Measurements from ENCODE around the gene SPPL2B. TPM values are rescaled to one million over a fixed set of nuclear protein-coding genes. Genes with fewer than 3 reads are reported as not detected.

Gene SPPL2B
- total RNA-seq, 1 experiment from 2014 or later = 73.7 TPM

DNA sequence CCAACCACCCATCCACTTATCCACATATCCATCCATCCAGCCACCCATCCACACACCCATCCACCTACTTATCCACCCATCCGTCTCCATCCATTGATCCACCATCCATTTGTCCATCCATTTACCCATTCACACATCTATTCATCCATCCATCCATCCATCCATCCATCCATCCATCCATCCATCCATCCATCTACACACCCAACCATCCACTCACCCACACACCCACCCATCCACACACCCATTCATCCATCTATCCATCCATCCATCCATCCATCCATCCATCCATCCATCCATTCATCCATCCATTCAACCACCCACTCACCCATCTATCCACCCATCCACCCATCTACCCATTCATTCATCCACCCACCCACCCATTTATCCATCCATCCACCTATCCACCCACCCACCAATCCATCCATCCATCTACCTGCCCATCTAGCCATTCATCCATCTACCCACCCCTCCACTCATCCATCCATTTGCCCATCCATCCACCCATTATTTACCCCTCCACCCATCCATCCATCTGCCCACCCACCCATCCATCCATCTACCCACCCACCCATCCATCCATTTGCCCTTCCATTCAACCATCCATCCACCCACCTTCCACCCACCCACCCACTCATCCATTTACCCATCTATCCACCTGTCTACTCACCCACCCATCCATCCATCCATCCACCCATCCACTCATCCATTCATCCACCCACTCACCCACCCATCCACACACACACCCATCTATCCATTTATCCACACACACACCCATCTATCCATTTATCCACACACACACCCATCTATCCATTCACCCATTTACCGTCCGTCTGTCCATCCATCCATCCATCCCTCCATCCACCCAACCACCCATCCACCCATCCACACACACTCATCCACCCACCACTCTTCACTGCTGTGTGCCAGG is 29.1 kb downstream of the SPPL2B start:
- no peak overlapping the region for H2AK5ac ChIP-seq (ENCODE audit: insufficient read length, low read length)
- no peaks in the 10 kb centered on the region for H3K23me2 ChIP-seq (ENCODE audit: insufficient read length, low read depth, low read length, poor library complexity, severe bottlenecking)
- no peak overlapping the region for H4K5ac ChIP-seq (ENCODE audit: insufficient read length, low read depth, low read length)

More for the DNA sequence above, 29.1 kb downstream of the SPPL2B start:
- no peak overlapping the region for H3K56ac ChIP-seq (ENCODE audit: insufficient read length, low read depth, low read length)
- no peaks in the 10 kb centered on the region for H3K79me1 ChIP-seq (ENCODE audit: insufficient read depth, low read depth, low read length, poor library complexity, severe bottlenecking)
- no peak overlapping the region for H3K27ac Mint-ChIP-seq
- H3K4ac ChIP-seq (ENCODE audit: low read depth, low read length) = no peak overlapping the region
- no peak overlapping the region for H3K9ac ChIP-seq (ENCODE audit: extremely low read depth, insufficient read length, low read length)
- TF ChIP-seq, protein P1, sequence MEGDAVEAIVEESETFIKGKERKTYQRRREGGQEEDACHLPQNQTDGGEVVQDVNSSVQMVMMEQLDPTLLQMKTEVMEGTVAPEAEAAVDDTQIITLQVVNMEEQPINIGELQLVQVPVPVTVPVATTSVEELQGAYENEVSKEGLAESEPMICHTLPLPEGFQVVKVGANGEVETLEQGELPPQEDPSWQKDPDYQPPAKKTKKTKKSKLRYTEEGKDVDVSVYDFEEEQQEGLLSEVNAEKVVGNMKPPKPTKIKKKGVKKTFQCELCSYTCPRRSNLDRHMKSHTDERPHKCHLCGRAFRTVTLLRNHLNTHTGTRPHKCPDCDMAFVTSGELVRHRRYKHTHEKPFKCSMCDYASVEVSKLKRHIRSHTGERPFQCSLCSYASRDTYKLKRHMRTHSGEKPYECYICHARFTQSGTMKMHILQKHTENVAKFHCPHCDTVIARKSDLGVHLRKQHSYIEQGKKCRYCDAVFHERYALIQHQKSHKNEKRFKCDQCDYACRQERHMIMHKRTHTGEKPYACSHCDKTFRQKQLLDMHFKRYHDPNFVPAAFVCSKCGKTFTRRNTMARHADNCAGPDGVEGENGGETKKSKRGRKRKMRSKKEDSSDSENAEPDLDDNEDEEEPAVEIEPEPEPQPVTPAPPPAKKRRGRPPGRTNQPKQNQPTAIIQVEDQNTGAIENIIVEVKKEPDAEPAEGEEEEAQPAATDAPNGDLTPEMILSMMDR (conservative IDR thresholded peaks at IDR 0.05) = no peak
- no peak overlapping the region for H3K23ac ChIP-seq (ENCODE audit: insufficient read length, low read depth, low read length)
- H2BK15ac ChIP-seq (ENCODE audit: low read depth, low read length) = no peak overlapping the region
- no peak overlapping the region for H3K27ac ChIP-seq (ENCODE audit: insufficient read length, low read depth, low read length)
- H4K20me1 ChIP-seq (ENCODE audit: control insufficient read depth, insufficient read depth, insufficient read length) = no peaks in the 10 kb centered on the region
- H2BK5ac ChIP-seq (ENCODE audit: insufficient read length, low read length) = no peak overlapping the region
- H2BK20ac ChIP-seq (ENCODE audit: low read depth, low read length, poor library complexity, severe bottlenecking) = no peak overlapping the region
- no peak overlapping the region for H2BK120ac ChIP-seq (ENCODE audit: low read depth, low read length, poor library complexity, severe bottlenecking)
- no peaks in the 10 kb centered on the region for H3K79me2 ChIP-seq (ENCODE audit: insufficient read depth, low read length)
- no peak overlapping the region for H4K91ac ChIP-seq (ENCODE audit: insufficient read length, low read depth, low read length)
- H3K27me3 ChIP-seq (ENCODE audit: insufficient read depth, low read length) = no peaks in the 10 kb centered on the region; the same call in 1 of the 2 replicates
- no peak overlapping the region for H2AFZ ChIP-seq (ENCODE audit: low read length)
- H3K14ac ChIP-seq (ENCODE audit: insufficient read depth, low read length) = no peak overlapping the region
- H3K36me3 Mint-ChIP-seq (ENCODE audit: insufficient read depth in 1 of 3, low read depth in 3 of 3) = peaks cover 0 to 2% (median 0%) of the 10 kb centered on the region in 3 experiments; a peak in 1 of 7 replicates
- WGBS (ENCODE audit: extremely low coverage, insufficient read length, low lambda C conversion rate) = 100% methylated on average over 3 of the region's 3 CpGs
- H3K9me3 ChIP-seq (ENCODE audit: control insufficient read depth, low read depth, low read length) = no peaks in the 10 kb centered on the region
- no peak overlapping the region for H3K18ac ChIP-seq (ENCODE audit: insufficient read length, low read depth, low read length)
- H2BK12ac ChIP-seq (ENCODE audit: insufficient read length, low read depth, low read length) = no peak overlapping the region
- no peak overlapping the region for H3T11ph ChIP-seq (ENCODE audit: low read length)
- no peaks in the 10 kb centered on the region for H3K9me3 Mint-ChIP-seq
- no peak overlapping the region for H3K4me2 ChIP-seq (ENCODE audit: insufficient read depth, insufficient read length, low read length)
- DNase-seq = no peak
- H3K27me3 Mint-ChIP-seq (ENCODE audit: low read depth) = peaks cover 28% of the 10 kb centered on the region
- peaks cover 5% of the 10 kb centered on the region in 2 experiments for H3K4me1 Mint-ChIP-seq
- no peaks in the 10 kb centered on the region for H3K4me1 ChIP-seq (ENCODE audit: insufficient read depth, low read length)
- no peak overlapping the region for H4K8ac ChIP-seq (replicated peaks; ENCODE audit: insufficient read length, low read depth, low read length)
- no peak overlapping the region; a peak in 1 of 5 replicates for H3K4me3 Mint-ChIP-seq

All from H9 (cell line).